CD4-positive, alpha-beta memory T cell (primary cell): ENCODE data around the gene UBA6. TPM values are rescaled to one million over a fixed set of nuclear protein-coding genes. Genes with fewer than 3 reads are reported as not detected.

Experiments used
- CTCF ChIA-PET: fragments of 350-600 bp; sonication (Branson Sonifier 250); formaldehyde crosslinking; loops from one replicate; lab custom pipeline; 2021; ENCODE audit warnings: inconsistent platforms; ENCODE audit not compliant: partially characterized antibody; lab: Charles Lee
- POLR2A ChIA-PET: fragments of 350-600 bp; sonication (Branson Sonifier 250); formaldehyde crosslinking; loops from one replicate; lab custom pipeline; 2021; ENCODE audit not compliant: partially characterized antibody; lab: Charles Lee
- DNase-seq, 5 donors: peaks; one replicate each; pipeline versions ENCODE4 v3.0.0 to v3.0.0-alpha.2; 2020 to 2022; ENCODE audit warnings: mixed read lengths in 1 of 5
- H3K27ac ChIP-seq: one replicate; pipeline ENCODE4 v1.7.0; 2013; ENCODE audit warnings: low read depth, low read length
- H3K27me3 ChIP-seq: 2 replicates; pipeline ENCODE4 v1.7.0; 2013; ENCODE audit warnings: mild to moderate bottlenecking, low read length, moderate library complexity; ENCODE audit not compliant: insufficient read depth
- H3K36me3 ChIP-seq: 2 replicates; pipeline ENCODE4 v1.7.0; 2013; ENCODE audit warnings: mild to moderate bottlenecking, low read length, moderate library complexity; ENCODE audit not compliant: insufficient read depth
- H3K4me1 ChIP-seq: 2 replicates; pipeline ENCODE4 v1.7.0; 2013; ENCODE audit warnings: mild to moderate bottlenecking, low read length, moderate library complexity; ENCODE audit not compliant: insufficient read depth
- H3K4me3 ChIP-seq, 2 donors: one replicate each; pipeline ENCODE4 v1.7.0; 2013; ENCODE audit warnings: low read length in 2 of 2, mild to moderate bottlenecking in 1 of 2
- H3K9me3 ChIP-seq, 2 donors: one replicate each; pipeline ENCODE4 v1.7.0; 2013; ENCODE audit warnings: low read length in 2 of 2, control low read depth in 1 of 2; ENCODE audit not compliant: control insufficient read depth in 1 of 2
- H3K27ac Mint-ChIP-seq, 7 donors: one replicate each; pipeline ENCODE4 v1.8.0; 2020 to 2021; ENCODE audit warnings: mixed read lengths in 7 of 7, mild to moderate bottlenecking in 6 of 7, inconsistent platforms in 3 of 7, moderate library complexity in 3 of 7
- H3K27me3 Mint-ChIP-seq, 2 donors: one replicate each; pipeline ENCODE4 v1.8.0; 2020 to 2021; ENCODE audit warnings: mixed read lengths in 2 of 2
- H3K36me3 Mint-ChIP-seq, 2 donors: one replicate each; pipeline ENCODE4 v1.8.0; 2020 to 2021; ENCODE audit warnings: mixed read lengths in 2 of 2, inconsistent platforms in 1 of 2, mild to moderate bottlenecking in 1 of 2
- H3K4me1 Mint-ChIP-seq, 4 donors: one replicate each; pipeline ENCODE4 v1.8.0; 2020 to 2021; ENCODE audit warnings: mixed read lengths in 4 of 4, mild to moderate bottlenecking in 1 of 4
- H3K4me3 Mint-ChIP-seq, 8 donors: one replicate each; pipeline ENCODE4 v1.8.0; 2020 to 2021; ENCODE audit warnings: mixed read lengths in 8 of 8, mild to moderate bottlenecking in 7 of 8, moderate library complexity in 6 of 8, inconsistent platforms in 3 of 8
- H3K9me3 Mint-ChIP-seq, 8 donors: one replicate each; pipeline ENCODE4 v1.8.0; 2020 to 2021; ENCODE audit warnings: mixed read lengths in 8 of 8, mild to moderate bottlenecking in 5 of 8, inconsistent platforms in 3 of 8, moderate library complexity in 1 of 8
- intact Hi-C: fragments of 100-400 bp; cut with micrococcal nuclease; formaldehyde crosslinking; loops from one replicate; pipeline ENCODE4 v1.15.1; 2023
- polyA plus RNA-seq, 2 donors: library from polyadenylated mRNA; unstranded; fragments of 300-500 nt; fragmentation: Illumina TruSeq; gene quantifications; one replicate each; pipeline ENCODE4 v1.2.3, GENCODE V29; 2021
- total RNA-seq, 2 experiments: library from RNA; stranded (reverse); gene quantifications; one replicate each; pipeline ENCODE4 v1.2.3, GENCODE V29; 2021

Gene UBA6
- total and polyA plus RNA-seq, 4 experiments from 2014 or later: 14.2 to 55.8 (median 42.2) TPM

DNA sequence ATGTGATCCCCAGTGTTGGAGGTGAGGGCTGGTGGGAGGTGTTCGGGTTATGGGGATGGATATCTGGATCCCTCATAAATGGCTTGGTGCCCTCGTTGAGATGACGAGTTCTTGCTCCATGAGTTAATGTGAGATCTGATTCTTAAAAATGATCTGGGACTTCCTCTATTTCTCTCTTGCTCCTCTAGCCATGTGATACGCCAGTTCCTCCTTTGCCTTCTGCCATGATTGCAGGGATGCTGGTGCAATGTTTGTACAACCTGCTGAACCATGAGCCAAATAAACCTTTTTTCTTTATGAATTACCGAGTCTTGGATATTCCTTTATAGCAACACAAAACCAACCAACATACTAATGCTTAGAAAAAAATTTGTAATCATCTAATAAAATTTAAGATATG lies 85.8 kb downstream of the UBA6 start:
- peaks cover 47 to 57% of the 10 kb centered on the region in 2 donors for H3K36me3 Mint-ChIP-seq
- H3K4me1 Mint-ChIP-seq: no peaks in the 10 kb centered on the region
- no peaks in the 10 kb centered on the region for H3K27me3 ChIP-seq
- H3K27ac ChIP-seq: no peak overlapping the region
- H3K27ac Mint-ChIP-seq: no peak overlapping the region
- H3K27me3 Mint-ChIP-seq: no peaks in the 10 kb centered on the region
- no peak overlapping the region for H3K4me3 Mint-ChIP-seq
- no peaks in the 10 kb centered on the region for H3K9me3 ChIP-seq
- peaks cover 0 to 21% (median 12%) of the 10 kb centered on the region in 8 donors for H3K9me3 Mint-ChIP-seq
- no peak for DNase-seq
- H3K4me1 ChIP-seq: no peaks in the 10 kb centered on the region
- H3K36me3 ChIP-seq: peaks cover 7% of the 10 kb centered on the region
- intact Hi-C loops: no loop called here
- ChIA-PET POLR2A (no interaction called here), CTCF (interaction anchor here (0.6 kb wide), 1 partner anchor 10 kb away, joined by 3 read pairs; no protein-coding TSS in a partner anchor)
- H3K4me3 ChIP-seq: no peak overlapping the region

- H3K27ac ChIP-seq: no peak overlapping the region
- H3K9me3 Mint-ChIP-seq: peaks cover 0 to 29% (median 17%) of the 10 kb centered on the region in 8 donors
- CTCF ChIA-PET: no interaction called here
- H3K4me1 ChIP-seq: no peaks in the 10 kb centered on the region
- no peaks in the 10 kb centered on the region for H3K27me3 Mint-ChIP-seq
- H3K36me3 ChIP-seq: peaks cover 5% of the 10 kb centered on the region
- no peak overlapping the region for H3K4me3 ChIP-seq
- no peaks in the 10 kb centered on the region for H3K4me1 Mint-ChIP-seq
- POLR2A ChIA-PET: no interaction called here
- no peaks in the 10 kb centered on the region for H3K27me3 ChIP-seq
- H3K27ac Mint-ChIP-seq: no peak overlapping the region
- intact Hi-C loops: no loop called here
- no peak overlapping the region for H3K4me3 Mint-ChIP-seq
- no peaks in the 10 kb centered on the region for H3K9me3 ChIP-seq
- DNase-seq: no peak
- H3K36me3 Mint-ChIP-seq: peaks cover 46 to 55% of the 10 kb centered on the region in 2 donors
Measured at GRCh38 chr4:67614186-67614585, 86.8 kb downstream of the UBA6 start.

- ChIA-PET POLR2A (no interaction called here), CTCF (no interaction called here)
- H3K36me3 Mint-ChIP-seq: peaks cover 20 to 25% of the 10 kb centered on the region in 2 donors
- H3K27ac Mint-ChIP-seq: peak overlapping the region in 3 of 7 donors; percentile 1 to 71 (median 18)
- intact Hi-C loops: no loop called here
- Histone ChIP-seq H3K27me3 (no peaks in the 10 kb centered on the region), H3K4me3 (no peak overlapping the region), H3K9me3 (no peaks in the 10 kb centered on the region), H3K36me3 (no peaks in the 10 kb centered on the region), H3K27ac (no peak overlapping the region), H3K4me1 (no peaks in the 10 kb centered on the region)
- peak overlapping the region in 3 of 8 donors; percentile 13 to 30 (median 14) for H3K4me3 Mint-ChIP-seq
- H3K4me1 Mint-ChIP-seq: peaks cover 4 to 6% (median 6%) of the 10 kb centered on the region in 4 donors
- no peaks in the 10 kb centered on the region for H3K27me3 Mint-ChIP-seq
- DNase-seq: no peak
- peaks cover 0 to 21% (median 14%) of the 10 kb centered on the region in 8 donors for H3K9me3 Mint-ChIP-seq
Measured at GRCh38 chr4:67608027-67608426, 92.9 kb downstream of the UBA6 start.

- intact Hi-C loops: no loop called here
- Mint-ChIP-seq H3K27ac (no peak overlapping the region), H3K4me3 (no peak overlapping the region), H3K27me3 (no peaks in the 10 kb centered on the region), H3K9me3 (peaks cover 0 to 26% (median 15%) of the 10 kb centered on the region in 8 donors), H3K36me3 (peaks cover 17 to 24% of the 10 kb centered on the region in 2 donors), H3K4me1 (peaks cover 4 to 6% (median 6%) of the 10 kb centered on the region in 4 donors)
- no peak overlapping the region for H3K27ac ChIP-seq
- DNase-seq: no peak
- no peaks in the 10 kb centered on the region for H3K4me1 ChIP-seq
- H3K27me3 ChIP-seq: no peaks in the 10 kb centered on the region
- ChIA-PET POLR2A (no interaction called here), CTCF (interaction anchor here (0.6 kb wide), 1 partner anchor 11 kb away, joined by 3 read pairs; no protein-coding TSS in a partner anchor)
- H3K9me3 ChIP-seq: no peaks in the 10 kb centered on the region
- H3K4me3 ChIP-seq: no peak overlapping the region
- H3K36me3 ChIP-seq: no peaks in the 10 kb centered on the region
Measured at GRCh38 chr4:67604749-67605148, 96.2 kb downstream of the UBA6 start.

GRCh38 chr4:67604029-67604381 lies 97.0 kb downstream of the UBA6 start:
- H3K36me3 Mint-ChIP-seq: peaks cover 15 to 24% of the 10 kb centered on the region in 2 donors
- no peaks in the 10 kb centered on the region for H3K36me3 ChIP-seq
- intact Hi-C loops: no loop called here
- H3K9me3 Mint-ChIP-seq: peaks cover 0 to 21% (median 13%) of the 10 kb centered on the region in 8 donors
- no peaks in the 10 kb centered on the region for H3K27me3 ChIP-seq
- H3K4me3 ChIP-seq: no peak overlapping the region
- H3K4me1 Mint-ChIP-seq: peaks cover 4 to 6% (median 6%) of the 10 kb centered on the region in 4 donors
- no peaks in the 10 kb centered on the region for H3K9me3 ChIP-seq
- no peaks in the 10 kb centered on the region for H3K27me3 Mint-ChIP-seq
- POLR2A ChIA-PET: no interaction called here
- no peak overlapping the region for H3K27ac ChIP-seq
- DNase-seq: no peak
- no peak overlapping the region for H3K4me3 Mint-ChIP-seq
- no peaks in the 10 kb centered on the region for H3K4me1 ChIP-seq
- CTCF ChIA-PET: no interaction called here
- peak overlapping the region in 1 of 7 donors; percentile 42 for H3K27ac Mint-ChIP-seq

DNA sequence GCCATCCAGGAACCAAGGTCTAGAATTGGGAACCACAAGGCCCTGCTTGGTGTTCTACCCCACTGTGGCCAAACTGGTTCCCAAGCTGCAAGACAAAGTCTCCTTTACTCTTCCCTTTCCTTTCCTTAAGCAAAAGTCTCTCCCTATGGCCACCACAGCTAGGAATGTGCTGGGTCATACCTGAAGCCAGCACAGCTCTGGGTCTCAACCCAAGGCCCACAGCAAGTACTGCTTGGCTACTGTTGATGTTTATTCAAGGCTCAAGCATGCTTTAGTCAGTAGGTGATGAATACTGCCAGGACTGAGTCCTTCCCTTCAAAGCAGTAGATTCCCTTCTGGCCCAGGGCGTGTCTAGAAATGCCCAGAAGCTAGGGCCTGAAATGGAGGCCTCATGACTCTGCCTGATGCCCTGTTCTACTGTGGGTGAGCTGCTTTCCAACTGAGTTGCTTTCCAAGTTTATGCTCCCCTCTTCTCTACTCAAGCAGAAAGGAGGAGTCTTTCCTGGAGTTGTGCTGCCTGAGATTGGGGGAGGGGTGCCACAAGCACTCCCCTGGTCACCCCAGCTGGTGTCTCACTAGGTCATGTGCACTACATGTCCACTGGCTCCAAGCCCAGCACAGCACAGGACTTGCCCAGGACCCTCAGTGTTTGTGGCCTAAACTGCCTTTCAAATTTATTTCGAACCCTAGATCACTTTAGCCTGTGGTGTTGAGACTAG lies 97.5 kb downstream of the UBA6 start:
- H3K27me3 ChIP-seq: no peaks in the 10 kb centered on the region
- ChIA-PET POLR2A (no interaction called here), CTCF (no interaction called here)
- intact Hi-C loops: no loop called here
- Mint-ChIP-seq H3K27me3 (no peaks in the 10 kb centered on the region), H3K27ac (no peak overlapping the region), H3K9me3 (peaks cover 3 to 21% (median 12%) of the 10 kb centered on the region in 8 donors), H3K4me3 (no peak overlapping the region), H3K4me1 (peaks cover 3 to 5% (median 5%) of the 10 kb centered on the region in 4 donors), H3K36me3 (peaks cover 13 to 22% of the 10 kb centered on the region in 2 donors)
- H3K9me3 ChIP-seq: no peaks in the 10 kb centered on the region
- no peak overlapping the region for H3K4me3 ChIP-seq
- H3K4me1 ChIP-seq: no peaks in the 10 kb centered on the region
- DNase-seq: no peak
- no peak overlapping the region for H3K27ac ChIP-seq
- H3K36me3 ChIP-seq: no peaks in the 10 kb centered on the region

DNA sequence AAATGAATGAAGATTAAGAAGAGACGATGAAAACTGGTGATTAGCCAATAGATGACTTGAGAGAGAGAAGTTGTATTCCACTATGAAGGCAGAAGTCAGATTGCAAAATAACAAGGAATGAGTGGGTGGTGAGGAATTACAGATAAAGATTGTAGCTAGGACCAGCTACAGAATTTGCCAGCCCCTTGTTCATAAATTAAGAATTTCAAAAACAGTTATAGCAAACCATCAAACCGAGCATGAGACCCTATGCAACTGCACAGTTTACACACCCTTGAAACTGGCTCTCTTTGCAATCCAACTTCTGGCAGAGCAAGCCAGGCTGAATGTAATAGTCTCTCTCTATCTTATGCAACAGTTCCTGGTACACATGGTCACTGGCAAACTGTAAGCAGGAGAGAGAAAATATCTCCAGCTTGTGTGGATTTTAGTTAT lies 107.2 kb downstream of the UBA6 start:
- no peaks in the 10 kb centered on the region for H3K36me3 ChIP-seq
- peaks cover 0 to 2% of the 10 kb centered on the region in 2 donors for H3K27me3 Mint-ChIP-seq
- no peaks in the 10 kb centered on the region for H3K9me3 ChIP-seq
- H3K27ac Mint-ChIP-seq: no peak overlapping the region
- H3K4me3 Mint-ChIP-seq: no peak overlapping the region
- DNase-seq: no peak
- intact Hi-C loops: no loop called here
- POLR2A ChIA-PET: no interaction called here
- no peaks in the 10 kb centered on the region for H3K4me1 ChIP-seq
- no peak overlapping the region for H3K4me3 ChIP-seq
- peaks cover 4 to 7% of the 10 kb centered on the region in 2 donors for H3K36me3 Mint-ChIP-seq
- peaks cover 0 to 3% (median 0%) of the 10 kb centered on the region in 8 donors for H3K9me3 Mint-ChIP-seq
- CTCF ChIA-PET: no interaction called here
- H3K27ac ChIP-seq: no peak overlapping the region
- no peaks in the 10 kb centered on the region for H3K4me1 Mint-ChIP-seq
- no peaks in the 10 kb centered on the region for H3K27me3 ChIP-seq
